GM19438 (cell line): Measurements from ENCODE around the gene CCDC15.
A peak's percentile ranks its signal among the peaks of the same experiment; 100 is the strongest.

Experiments
- ATAC-seq: cut with Tn5 transposase; IDR thresholded peaks from one replicate; pipeline ENCODE4 v1.9.1; 2021; ENCODE audit warnings: low read depth; ENCODE audit not compliant: unreplicated experiment

The CCDC15 gene

GRCh38 chr11:124953753-124954589, at the start of gene CCDC15:
Gene CCDC15, plus strand, starts transcription at chr11:124954202. Its CDS starts 531 bp downstream, at chr11:124954733.
- ATAC-seq, result peak; percentile 99

- ATAC-seq, result no peak
Measured at GRCh38 chr11:124915541-124916369, 38.2 kb upstream of the CCDC15 start.

DNA sequence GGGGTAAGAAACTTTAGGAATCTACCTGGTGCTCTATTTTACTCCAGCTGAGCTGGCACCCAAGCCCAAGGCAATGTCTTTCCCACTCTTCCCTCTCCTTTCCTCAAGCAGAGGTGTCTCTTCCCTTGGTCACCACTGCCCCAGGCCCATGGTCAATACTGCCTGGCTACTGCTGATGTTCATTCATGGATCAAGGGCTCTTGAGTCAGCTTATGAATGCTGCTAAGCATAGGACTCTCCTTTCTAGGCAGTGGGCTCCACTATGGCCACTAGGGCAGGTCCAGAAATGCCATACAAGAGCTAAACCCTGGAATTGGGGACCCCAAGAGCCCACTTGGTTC, 37.7 kb upstream of the CCDC15 start:
- no peak for ATAC-seq

- no peak for ATAC-seq
Measured at GRCh38 chr11:124917115-124917637, 36.8 kb upstream of the CCDC15 start.

GRCh38 chr11:124918950-124919349, 35.1 kb upstream of the CCDC15 start, which contains the start of gene HEPN1:
Gene HEPN1, plus strand, starts transcription at chr11:124919250.
- ATAC-seq, result no peak

- ATAC-seq, result no peak
Measured at GRCh38 chr11:124919898-124920297, 34.1 kb upstream of the CCDC15 start.

DNA sequence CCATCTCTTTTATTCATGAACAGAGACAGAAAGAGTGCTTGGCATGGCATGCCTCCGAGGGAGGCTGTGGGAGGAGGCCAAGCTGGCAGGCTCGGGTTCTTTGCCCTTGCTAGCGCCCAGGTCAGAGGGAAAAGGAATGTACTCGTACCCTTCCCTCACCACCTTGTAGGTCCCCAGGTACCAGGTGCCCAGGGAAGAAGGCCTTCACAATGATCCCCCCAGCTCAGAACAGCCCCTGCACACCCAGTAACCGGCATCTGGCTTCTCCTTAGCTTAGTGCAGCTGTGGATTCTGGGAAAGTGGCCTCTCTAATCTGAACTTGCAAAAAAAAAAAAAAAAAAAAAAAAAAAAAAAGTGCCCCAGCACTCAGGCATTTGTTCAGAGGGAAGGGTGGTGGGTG, 33.6 kb upstream of the CCDC15 start:
- no peak for ATAC-seq

GRCh38 chr11:124920870-124921609, 33.0 kb upstream of the CCDC15 start:
- ATAC-seq, result peak; percentile 87

DNA sequence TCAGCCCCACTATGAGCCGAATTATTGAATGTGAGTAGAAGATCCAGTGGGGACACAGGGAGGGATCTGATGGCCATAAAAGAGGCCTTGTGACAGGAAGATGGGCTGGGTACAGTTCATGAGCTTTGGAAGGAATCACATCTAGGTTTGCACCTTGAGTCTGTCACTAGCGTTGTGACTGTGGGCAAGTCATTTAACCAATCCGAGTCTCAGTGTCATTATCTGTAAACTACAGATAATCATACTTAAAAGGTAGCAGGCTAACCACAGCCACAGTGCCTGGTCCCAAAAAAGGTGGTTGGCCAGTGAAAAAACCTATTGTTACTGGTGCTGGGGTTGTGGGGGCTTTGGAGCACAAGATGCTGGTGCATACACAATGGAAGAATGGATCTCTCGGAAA, 31.2 kb upstream of the CCDC15 start:
- no peak for ATAC-seq

DNA sequence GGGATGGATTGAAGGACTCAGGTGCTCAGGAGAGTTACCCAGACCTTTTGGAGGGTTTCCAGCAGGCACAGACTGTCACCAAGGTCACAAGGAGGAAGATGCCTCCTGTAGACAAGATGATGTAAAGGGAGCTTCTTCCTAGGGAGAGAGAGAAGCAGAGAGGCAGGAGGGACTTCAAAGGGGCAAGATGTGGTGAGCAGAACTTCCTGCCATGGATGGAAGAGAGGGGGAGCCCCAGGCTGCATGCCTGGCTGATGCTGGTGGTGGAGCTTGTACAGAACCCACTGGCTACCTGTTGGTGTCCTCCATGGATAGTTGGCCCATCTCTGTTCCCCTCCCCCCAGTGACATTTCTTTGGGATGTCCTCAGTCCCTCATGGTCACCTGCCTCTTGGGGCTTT, 30.7 kb upstream of the CCDC15 start:
- ATAC-seq, result no peak

GRCh38 chr11:124928942-124929665, 24.9 kb upstream of the CCDC15 start:
- ATAC-seq, result no peak

DNA sequence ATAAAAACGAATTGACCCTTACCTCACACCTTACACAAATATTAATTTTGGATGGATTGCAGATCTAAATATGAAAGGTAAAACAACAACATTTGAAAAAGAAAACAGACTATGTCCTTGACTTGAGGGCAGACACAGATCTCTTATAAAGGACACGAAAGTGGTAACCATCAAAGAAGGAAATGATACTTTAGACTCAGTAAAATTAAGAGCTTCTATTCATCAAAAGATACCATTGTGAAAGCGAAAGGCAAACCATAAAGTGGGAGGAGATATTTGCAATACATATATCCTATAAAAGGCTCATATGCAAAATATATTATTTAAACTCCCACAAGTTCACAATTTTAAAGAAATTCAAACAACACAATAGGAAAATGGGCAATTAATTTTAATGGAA, 23.2 kb upstream of the CCDC15 start:
- peak; percentile 89 for ATAC-seq

GRCh38 chr11:124934862-124935547, 19.0 kb upstream of the CCDC15 start:
- ATAC-seq, result no peak

DNA sequence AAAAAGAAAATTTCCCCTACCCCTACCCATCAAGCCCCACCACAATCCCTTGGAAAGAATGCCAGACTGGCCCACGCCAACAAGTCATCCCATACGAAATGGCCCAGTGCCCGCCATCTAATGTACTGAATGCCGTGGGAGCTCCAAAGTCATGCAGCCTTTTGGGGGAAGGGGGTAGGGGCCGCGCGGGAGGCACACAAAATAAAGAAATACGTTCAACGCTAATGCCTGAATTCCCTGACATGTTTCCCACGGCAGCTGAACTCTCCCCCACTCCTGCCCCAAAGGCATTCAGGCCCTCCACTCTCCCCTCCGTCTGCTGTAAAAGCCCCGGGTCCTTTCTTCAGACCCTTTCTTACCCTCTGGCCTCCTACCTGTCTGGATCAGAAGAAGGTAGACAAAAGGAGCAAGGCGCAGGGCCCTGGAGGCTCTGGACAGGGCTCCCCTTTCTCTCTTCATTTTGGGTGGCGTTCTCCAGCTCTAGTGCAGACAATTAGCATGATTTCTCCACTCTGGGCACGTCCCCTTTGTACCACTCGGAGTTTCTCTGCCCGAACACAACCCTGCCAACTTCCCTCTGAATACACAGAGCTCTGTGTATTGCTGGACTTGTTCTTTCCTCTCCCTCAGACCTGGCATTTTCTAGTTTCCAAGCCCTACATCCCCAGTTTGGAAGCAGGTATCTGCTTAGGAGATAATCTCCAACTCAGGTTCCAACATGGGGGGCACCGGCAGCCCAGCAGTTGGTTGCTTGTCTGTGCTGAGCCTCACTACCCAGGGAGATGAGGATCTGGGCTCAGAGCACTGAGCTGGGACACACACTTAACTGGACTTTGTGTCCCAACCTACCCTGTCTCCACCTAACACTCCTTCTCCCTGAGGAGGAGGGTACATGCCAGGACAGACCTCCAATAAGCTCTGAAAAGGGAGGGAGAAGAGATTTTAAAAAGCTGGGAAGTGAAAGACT, 18.2 kb upstream of the CCDC15 start, which contains the start of gene HEPACAM:
Gene HEPACAM (minus strand): TSS at position 500 of the 967 bp plus-strand sequence. CDS start 41 bp downstream, at position 459.
- ATAC-seq, result no peak

- no peak for ATAC-seq
Measured at GRCh38 chr11:124937336-124937935, 16.6 kb upstream of the CCDC15 start.

DNA sequence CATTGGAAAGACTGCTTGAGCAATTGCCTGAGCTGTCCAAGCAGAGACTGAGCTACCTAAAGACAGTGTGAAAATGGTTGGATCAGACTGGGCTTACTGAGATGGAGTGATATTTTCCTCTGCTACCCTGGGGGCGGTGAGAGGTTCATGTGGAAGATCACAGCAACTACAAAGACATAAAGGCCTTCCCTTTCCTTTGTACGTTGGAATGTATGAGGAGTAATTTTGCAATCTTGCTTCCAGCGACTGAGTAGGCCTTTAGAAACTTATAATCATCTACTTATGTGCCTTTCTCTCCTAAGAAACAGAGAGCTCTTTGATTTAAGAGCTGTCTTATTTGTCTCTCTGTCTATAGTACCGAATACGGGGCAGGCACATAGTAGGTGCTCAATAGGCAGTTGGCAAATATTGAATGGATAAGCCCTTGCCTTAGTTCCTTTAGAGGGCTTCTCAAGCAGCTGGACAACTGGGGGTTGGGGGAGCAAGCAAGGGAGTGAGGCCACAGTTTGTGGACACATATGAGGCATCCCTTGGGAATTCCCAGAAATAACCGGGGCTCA, 15.7 kb upstream of the CCDC15 start:
- ATAC-seq, result no peak

GRCh38 chr11:124938970-124939369, 15.0 kb upstream of the CCDC15 start:
- no peak for ATAC-seq

DNA sequence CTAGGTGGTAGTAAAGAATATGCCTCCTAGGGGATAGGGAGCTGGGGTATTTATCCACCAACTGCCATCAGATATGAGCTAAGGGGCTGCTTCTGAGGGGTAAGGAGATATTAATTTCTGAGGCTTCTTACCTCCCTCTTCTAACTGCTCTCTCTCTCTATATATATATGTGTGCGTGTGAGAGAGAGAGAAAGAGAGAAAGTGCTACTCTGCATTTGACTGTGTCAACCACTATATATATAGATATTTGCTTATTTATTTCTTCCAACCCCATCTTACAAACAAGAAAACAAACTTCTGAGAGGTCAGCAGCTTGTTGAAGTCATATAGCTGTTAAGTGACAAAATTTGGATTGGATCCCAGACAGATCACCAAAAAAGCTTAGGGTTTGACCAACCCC, 12.3 kb upstream of the CCDC15 start:
- no peak for ATAC-seq
